NCI-H446 treated with DMSO at 0.1 percent for 48 hours (cell line): ENCODE data around the gene CXADR.
"Not testable (repeated sequence)": the region's sequence is repeated elsewhere in the genome, so short reads cannot be mapped to it uniquely, and the experiment has no call there.

Source experiments
- DNase-seq: peaks from one replicate; lab custom pipeline; 2025; lab: John Stamatoyannopoulos, UW

CXADR gene

DNA sequence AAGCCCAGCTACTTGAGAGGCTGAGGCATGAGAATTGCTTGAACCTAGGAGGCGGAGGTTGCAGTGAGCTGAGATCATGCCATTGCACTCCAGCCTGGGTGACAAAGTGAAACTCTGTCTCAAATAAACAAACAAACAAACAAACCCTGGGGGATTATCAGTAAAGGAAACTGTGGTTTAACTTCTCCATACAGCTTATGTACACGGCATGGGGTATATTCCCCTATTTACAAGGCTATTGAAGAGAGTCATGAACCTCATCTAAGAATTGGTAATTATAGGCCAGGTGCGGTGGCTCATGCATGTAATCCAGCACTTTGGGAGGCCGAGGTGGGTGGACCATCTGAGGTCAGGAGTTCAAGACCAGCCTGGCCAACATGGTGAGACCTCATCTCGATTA is 9.9 kb upstream of the CXADR start:
- not testable (repeated sequence) for DNase-seq

DNA sequence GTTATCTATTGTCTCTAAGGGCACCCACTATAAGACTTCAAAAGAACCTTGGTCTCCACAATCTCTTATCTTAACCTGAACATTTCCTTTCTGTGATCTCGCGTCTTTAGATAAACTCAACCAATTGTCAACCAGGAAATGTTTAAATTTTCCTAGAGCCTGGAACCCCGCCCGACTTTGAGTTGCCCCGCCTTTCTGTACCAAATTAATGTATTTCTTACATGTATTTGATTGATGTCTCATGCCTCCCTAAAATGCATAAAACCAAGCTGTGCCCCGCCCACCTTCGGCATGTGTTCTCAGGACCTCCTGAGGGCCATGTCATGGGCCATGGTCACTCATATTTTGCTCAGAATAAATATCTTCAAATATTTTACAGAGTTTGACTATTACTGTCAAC is 5.9 kb upstream of the CXADR start:
- no peak for DNase-seq

DNA sequence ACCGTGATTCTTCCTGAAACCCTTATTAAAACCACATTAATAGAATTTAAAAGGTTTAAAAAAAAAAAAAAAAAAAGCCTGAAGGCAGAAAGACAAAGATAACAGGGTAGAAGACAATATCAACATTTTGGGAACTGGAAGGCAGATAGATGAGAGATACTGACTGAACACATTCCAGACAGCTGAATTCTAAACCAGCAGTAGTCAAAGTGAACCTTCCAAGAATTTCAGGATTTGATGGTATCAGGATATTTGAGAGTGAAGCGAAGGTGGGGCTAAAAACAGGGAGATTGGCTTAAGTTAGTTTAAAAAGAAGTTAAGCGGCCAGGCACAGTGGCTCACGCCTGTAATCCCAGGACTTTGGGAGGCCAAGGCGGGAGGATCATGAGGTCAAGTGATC is 5.3 kb upstream of the CXADR start:
- no peak for DNase-seq

DNA sequence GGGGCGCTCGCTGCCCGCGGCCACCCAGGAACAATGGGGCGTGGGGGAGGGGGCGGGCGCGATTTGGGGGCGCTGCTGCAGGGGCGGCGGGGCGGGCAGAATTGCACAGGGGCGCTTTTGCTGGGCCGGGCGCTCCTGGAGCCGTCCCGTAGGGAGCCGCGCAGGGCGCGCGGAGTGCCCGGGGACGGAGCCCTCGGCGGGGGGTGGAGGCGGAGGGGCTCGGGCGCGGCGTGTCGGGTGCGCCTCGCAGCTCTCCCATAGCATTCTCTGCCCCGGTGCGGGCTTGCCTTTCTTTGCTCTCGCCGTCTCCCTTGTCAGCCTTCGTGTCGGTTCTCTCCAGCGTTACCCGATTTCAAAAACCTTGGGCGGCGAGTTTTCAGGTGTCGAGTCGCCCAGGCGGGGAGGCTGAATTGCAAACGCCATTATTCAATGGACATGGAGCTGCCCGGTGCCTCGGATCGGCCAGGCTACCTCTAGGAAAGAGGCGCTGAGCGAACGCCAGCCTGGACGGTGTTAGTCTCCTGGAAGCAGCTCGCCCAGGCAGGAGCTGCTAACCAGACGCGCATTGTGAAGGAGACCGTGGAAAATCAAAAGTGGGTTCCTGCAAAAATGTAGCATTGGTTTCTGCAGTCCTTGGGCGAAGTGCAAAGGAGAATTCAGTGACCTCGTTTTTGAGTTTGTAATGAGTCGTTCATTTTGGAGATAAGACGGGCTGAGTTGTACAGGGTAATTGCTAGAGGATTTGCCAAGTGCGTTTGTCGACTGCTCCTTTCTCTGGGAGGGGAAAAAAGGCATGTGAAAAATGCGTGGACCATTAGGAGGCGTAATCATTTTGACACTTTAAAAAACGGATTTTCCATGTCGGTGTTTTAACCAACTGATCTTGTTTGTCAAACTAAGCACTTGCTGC is 626 bp downstream of the CXADR start:
- DNase-seq: no peak

DNA sequence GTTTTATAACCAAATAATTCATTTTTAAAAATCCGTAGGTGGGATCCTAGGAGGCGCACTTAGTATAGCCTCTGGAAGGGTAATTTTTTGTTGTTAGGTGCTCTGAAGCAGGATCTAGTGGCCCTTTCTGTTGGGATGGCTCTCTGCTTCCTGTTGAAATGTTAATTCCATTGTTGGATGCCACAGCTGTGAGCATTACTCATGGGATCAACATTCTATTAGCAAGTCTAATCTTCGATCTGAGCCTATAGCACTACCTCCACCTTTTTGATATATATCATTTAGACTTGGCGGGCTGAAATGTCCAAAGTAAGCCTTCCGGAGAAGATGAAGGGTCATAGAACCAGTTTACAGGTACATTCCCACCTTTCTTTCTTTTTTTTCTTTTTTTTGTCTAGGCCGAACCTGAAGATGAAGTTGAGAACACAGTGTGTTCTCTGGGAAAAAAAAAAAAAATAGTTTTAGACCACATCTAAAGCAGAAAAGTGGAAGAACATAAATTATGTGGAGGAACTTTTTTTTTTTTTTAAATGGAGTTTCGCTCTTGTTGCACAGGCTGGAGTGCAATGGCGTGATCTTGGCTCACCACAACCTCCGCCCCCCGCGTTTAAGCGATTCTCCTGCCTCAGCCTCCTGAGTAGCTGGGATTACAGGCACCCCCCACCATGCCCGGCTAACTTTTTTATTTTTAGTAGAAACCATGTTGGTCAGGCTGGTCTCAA is 1.4 kb downstream of the CXADR start:
- no peak for DNase-seq

DNA sequence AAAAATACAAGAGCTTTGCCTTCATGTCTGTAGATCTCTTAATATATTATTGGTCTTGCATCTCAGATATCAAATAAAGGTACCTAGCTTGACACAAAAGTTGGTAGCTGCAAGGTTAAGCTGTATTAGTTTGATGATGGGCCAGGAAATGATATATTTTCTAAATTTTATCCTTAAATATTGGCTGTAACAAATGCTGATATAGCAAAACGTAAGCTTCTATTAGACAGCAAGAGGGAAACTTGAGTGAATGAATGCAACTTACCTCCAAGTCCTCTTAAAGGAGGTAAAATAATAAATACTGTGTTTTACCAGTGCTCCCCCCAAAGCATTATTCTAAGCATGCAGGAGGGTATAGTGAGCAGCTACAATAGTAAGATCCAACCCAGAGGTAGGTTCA is 4.2 kb downstream of the CXADR start:
- not testable (repeated sequence) for DNase-seq

DNA sequence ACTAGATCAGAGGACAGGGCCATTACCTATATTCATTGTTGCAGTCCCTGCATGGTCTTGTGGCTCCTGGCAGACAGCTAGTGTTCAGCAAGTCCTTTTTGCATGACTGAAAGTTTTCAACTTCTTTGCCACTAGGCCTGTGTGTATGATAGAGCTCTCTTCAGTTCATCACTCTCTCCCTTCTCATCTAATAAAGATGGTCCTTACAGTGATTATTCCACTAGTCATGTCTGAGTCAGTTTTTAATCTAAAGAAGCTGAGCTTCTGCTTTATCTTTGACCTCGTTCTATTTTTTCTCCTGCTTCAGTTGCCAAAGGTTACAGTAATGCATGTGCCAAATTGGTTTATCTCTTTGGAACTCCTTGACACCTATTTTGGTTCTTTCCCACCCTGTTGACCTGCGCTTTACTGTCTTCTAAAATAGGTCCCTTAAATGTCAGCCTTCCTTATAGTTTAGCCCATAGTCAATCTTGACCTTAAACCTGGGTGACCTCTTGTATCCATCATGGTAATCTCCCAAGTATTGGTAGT is 6.4 kb downstream of the CXADR start:
- no peak for DNase-seq

DNA sequence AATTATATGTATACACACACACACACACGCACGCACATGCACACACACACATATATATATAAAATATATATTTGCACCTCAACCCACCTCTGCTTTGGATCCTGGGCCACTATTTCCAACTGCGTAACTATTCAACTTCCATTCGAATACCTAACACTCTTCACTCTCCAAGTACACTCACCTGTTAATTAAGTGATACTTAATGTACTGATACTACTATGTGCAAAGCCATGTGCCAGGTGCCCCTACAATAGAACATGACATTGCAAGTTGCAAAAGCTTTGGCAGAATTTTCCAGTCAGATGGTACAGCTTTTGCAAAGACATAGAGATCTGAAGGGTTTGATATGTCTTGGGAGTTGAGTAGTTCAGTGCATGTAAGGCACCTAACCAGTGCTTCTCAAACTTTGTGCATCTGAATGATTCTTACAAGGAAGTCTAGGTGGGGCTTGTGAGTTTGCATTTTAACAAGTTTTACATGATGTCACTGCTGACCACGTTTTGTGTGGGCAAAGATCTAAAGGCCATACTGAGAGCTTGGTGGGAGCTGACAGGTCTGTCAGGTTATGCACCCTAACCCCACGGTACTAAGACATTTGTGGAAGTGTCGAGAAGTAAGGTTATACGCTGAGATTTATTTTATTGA is 7.2 kb downstream of the CXADR start:
- no peak for DNase-seq

DNA sequence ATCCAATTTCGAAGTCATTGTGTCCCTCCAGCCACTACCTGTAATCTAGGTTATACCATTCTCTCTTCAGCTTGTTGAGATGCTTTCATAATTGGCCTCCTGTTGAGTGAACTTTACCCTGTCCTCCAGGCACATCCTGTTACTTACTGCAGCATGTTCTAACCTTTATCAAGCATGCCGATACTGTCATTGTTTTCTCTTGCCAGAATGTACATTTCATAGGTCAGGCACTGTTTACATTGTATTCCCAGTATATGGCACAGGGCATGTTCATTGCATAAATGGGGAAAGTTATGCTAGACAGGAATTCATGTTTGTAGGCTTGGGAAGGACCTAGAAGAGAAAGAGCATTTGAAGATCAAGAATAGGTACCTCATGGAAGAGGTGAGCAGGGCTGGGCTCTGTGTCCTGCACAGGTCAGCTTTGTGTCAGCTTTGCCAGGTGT is 10.2 kb downstream of the CXADR start:
- DNase-seq: no peak

DNA sequence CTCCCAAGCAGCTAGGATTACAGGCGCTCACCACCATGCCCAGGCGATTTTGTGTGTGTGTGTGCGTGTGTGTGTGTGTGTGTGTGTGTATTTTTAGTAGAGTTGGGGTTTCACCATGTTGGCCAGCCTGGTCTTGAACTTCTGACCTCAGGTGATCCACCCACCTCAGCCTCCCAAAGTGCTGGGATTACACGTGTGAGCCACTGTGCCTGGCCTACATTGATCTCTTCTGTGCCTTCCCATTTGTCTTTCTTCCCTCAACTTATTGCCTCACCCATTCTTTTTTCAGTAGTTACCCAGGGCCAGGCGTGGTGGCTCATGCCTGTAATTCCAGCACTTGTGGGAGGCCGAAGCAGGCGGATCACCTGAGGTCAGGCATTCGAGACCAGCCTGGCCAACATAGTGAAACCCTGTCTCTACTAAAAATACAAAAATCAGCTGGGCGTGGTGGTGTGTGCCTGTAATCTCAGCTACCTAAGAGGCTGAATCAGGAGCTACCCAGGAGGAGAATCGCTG is 11.2 kb downstream of the CXADR start:
- not testable (repeated sequence) for DNase-seq

DNA sequence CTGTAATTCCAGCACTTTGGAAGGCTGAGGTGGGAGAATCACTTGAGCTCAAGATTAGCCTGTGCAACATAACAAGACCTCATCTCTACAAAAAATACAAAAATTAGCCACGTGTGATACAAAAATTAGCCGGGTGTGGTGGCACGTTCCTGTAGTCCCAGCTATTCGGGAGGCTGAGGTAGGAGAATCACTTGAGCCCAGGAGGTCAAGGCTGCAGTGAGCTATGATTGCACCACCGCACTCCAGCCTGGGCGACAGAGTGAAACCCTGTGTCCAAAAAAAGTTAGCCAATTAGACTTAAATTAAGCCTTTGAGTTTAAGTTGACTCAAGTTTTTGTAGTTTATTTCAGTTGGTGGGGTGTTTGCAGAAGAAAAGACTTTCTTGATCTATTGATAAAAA is 11.8 kb downstream of the CXADR start:
- DNase-seq: no peak

DNA sequence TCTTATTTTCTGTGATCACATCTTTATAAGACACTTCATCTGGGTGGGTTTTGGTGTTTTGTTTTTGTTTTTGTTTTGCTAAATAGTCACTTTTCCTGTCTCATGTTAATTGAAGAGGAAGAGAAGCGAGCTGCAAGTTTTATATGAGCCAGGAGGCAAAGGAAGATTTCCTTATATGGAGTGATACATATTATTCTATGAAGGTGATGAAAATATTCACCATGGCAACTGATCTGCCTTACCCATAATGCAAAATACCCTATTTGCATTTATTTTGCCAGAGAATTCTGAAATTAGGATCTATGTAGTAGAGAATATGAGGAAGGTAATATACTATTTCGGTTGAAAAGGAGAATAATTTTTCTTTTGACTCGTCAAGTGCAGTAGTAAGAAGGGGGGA is 13.9 kb downstream of the CXADR start:
- DNase-seq: no peak

DNA sequence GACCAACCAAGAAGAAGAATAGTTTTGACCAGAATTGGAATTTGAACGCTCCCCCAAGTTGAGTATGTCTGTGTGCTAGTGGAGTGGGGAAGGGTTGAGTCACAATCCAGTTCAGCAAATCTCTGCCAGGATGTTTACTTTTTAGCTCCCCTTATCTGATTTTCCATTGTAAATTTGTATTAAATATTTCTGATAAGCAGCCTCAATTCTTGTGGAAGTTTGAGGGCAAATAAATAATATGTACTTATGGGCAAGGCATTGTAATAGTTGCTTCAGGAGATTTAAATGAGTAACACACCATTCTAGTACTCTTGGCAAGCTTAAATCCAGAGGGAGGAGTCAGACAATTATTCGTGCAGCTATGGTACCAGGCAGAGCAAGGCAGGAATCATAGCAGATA is 14.4 kb downstream of the CXADR start:
- peak; percentile 20 for DNase-seq

DNA sequence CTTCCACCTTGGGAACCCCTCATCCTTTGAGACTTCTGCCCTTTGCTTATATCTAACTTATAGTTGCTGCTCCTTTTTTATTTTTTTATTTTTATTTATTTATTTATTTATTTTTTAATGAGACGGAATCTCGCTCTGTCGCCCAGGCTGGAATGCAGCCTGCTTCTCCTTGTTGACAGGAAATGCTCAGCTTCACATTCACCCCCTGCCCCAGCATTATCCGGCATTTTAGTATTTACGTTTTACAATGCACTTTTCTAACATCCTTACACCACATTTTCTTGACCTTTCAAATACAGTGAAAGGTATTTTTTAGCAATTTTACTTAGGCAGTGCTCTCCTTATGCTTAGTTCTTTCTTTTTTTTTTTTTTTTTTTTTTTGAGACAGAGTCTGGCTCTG is 14.9 kb downstream of the CXADR start:
- DNase-seq: no peak

DNA sequence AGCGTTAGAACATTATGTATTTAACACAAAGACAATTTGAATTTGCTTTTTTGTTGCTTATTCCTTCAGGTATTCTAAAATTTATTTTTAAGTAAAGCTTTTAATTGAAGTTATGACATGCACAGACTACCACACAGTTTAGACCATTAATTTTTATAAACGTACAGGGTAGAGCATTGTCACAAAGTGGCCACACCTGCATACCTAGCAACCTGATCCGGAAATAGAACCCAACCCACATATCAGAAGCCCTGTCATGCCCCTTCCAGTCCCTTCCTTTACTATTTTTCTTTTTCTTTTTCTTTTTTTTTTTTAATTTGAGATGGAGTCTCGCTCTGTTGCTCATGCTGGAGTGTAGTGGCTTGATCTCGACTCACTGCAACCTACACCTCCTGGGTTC is 16.8 kb downstream of the CXADR start:
- DNase-seq: no peak

DNA sequence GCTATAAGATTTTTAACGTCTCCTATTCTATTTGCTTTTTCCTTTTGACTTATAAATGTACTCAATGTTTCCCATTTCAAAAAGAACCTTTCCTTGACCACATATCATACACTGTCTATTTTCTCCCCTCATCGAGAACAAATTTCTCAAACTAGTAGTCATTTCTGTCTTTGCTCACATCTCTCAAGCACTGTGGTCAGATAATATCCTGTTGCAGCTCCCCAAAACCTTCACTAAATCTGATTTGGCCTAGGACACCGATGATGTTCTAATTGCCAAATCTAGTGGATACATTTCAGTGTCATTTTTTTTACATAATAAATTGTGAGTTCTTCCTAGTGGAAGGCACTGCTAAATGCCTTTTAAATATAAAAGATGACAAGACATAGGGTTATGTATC is 19.4 kb downstream of the CXADR start:
- DNase-seq: no peak

DNA sequence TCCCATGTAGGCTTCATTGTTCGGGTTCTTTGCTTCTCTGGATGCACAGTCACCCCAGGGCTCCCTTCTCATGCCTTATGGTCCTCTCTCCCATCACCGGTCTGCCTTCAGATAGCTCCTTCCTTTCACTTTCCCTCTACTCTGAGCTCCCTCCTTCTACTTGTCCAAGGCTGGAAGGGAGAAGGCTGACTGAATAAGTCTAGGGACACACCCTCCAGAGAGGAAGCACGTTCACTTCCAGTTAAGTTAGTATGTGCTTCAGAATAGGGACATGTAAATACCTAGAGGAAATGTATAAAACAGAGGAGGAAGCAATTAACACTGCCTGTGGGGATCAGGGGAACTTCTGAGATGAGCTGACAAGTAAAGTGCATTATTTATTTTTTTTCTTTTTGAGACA is 23.5 kb downstream of the CXADR start:
- no peak for DNase-seq

DNA sequence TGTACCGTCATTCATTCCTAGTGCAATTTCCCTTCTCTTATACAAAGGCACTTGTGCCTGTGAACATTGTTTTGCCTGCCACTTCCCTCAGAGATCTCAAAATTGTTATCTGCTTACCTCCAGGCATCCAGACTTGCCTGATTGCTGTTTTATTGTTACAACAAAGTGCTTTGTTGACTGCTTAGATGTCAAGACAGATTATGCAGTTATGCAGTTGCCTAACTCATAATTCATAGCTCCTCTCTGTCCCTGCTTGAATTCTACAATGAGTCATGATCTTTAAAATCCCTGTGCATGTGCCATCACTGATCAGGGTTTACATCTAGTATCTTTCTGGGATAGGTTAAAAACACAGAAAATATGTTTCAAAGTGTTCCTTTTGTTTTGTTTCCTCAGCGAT is 24.5 kb downstream of the CXADR start:
- no peak for DNase-seq

DNA sequence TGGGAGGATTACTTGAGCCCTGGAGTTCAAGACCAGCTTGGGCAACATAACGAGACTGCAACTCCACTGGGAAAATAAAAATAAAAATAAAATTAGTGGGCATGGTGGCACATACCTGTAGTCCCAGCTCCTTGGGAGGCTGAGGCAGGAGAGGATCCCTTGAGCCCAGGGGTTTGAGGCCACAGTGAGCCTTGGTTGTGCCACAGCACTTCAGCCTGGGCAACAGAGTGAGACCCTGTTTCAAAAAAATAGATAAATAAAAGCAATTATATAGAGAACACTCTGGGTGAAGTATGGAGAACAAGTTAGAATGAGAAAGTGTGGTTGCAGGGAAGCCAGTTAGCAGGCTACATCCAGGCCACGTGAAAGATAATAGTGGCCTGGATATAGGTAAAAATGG is 25.7 kb downstream of the CXADR start:
- no peak for DNase-seq

DNA sequence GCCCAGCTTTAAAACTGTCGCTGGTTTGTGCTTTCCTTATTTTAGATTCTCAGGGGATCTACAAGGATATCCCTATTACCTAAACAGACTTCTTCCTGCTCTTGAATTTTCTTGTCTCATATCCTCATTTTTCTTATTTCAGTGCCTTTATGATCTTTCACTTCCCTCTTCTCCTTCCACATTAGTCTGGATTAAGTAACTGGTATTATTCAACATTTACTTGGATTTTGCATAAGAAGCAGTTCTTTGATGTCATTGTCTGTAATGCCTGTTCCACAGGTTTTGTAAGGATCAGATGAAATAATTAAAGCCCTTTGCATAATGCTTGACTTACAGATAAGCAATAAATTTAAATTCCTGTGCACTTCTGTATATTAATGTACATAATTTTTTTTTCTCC is 26.5 kb downstream of the CXADR start:
- DNase-seq: no peak

DNA sequence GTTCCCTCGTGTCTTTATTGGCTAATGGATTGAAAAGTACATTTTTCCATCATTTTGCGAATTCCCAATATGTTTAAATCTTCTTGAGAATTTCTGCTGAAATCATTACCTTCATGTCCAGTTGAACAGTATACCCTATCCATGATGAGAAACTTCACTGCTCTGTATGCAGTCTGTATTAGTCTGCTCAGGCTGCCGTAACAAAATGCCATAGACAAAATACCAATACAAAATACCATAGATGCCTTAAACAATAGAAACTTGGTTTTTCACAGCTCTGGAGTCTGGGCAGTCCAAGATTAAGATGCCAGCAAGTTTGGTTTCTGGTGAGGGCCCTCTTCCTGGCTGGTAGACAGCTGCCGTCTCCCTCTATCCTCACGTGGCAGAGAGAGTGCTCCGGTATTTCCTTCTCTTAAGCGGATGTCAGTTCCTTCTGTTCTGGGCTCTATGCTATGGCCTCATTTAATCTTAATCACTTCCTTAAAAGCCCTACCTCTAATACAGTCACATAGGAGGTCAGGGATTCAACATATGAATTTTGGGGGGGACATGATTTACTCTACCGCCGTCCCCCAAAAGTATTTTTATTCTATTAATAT is 27.0 kb downstream of the CXADR start:
- no peak for DNase-seq

DNA sequence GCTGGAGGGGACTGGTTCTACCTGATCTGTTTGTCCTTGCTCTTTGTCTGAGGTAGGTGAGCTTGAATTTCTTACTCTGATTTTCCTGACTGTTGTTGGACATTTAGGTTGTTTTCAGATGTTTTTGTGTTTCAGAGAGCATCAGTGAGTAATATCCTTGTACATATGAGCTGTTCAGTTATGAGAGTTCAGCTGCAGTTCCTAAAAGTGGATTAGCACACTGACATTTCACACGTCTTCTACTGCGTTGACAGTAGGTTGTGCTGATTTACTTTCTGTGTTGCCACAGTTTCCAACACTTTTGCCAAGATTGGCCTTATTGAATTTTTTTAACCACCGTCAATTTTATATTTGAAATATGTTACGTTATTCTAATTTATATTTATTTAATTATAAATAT is 27.7 kb downstream of the CXADR start:
- no peak for DNase-seq
